Esophagus (tissue), 2 donors: ENCODE data around the gene CHD6. TPM values are rescaled to one million over a fixed set of nuclear protein-coding genes. Genes with fewer than 3 reads are reported as not detected.

Source experiments
- H3K27ac ChIP-seq, 2 donors: one replicate each; pipeline ENCODE4 v1.5.1; 2013; ENCODE audit warnings: low read depth in 2 of 2, mild to moderate bottlenecking in 2 of 2, inconsistent platforms in 1 of 2, low read length in 1 of 2, moderate library complexity in 1 of 2
- H3K27me3 ChIP-seq, 2 donors: one replicate each; pipeline ENCODE4 v1.6.1; 2013; ENCODE audit warnings: low read length in 2 of 2, control low read depth in 1 of 2, mild to moderate bottlenecking in 1 of 2; ENCODE audit not compliant: insufficient read depth in 2 of 2, control insufficient read depth in 1 of 2
- H3K36me3 ChIP-seq, 2 donors: one replicate each; pipeline ENCODE4 v1.6.1; 2013; ENCODE audit warnings: low read length in 1 of 2; ENCODE audit not compliant: control insufficient read depth in 2 of 2, insufficient read depth in 2 of 2
- H3K4me1 ChIP-seq, 2 donors: one replicate each; pipeline ENCODE4 v1.6.1; 2013; ENCODE audit warnings: low read length in 1 of 2; ENCODE audit not compliant: control insufficient read depth in 2 of 2, insufficient read depth in 2 of 2
- H3K4me3 ChIP-seq, 2 donors: one replicate each; pipeline ENCODE4 v1.5.1; 2013; ENCODE audit warnings: low read length in 2 of 2, mild to moderate bottlenecking in 2 of 2, low read depth in 1 of 2, moderate library complexity in 1 of 2
- H3K9me3 ChIP-seq, 2 donors: one replicate each; pipeline ENCODE4 v1.6.1; 2013; ENCODE audit warnings: mild to moderate bottlenecking in 2 of 2, low read depth in 1 of 2, low read length in 1 of 2, moderate library complexity in 1 of 2; ENCODE audit not compliant: control insufficient read depth in 2 of 2, insufficient read depth in 1 of 2
- WGBS, 2 donors: extraction: QIAGEN DNeasy Blood & Tissue Kit; methylation state at CpG; one replicate each; pipeline ENCODE4 v1.1.7; 2013; 5-methylcytosine and 5-hydroxymethylcytosine counted together
- polyA plus RNA-seq, 2 donors: library from polyadenylated mRNA; stranded (reverse); fragments of 200-250 nt; gene quantifications; one replicate each; pipeline ENCODE4 v1.2.3, GENCODE V29; 2013
- donor health status: healthy with polysubstance abuse.
- donor health status: Bipolar disorder and iron deficiency.

Gene CHD6
- polyA plus RNA-seq, 2 donors: 4.4 to 9.2 TPM

- whole genome bisulfite sequencing, 2 donors: 90 to 91% methylated on average over 22 of the region's 22 CpGs
- Histone ChIP-seq H3K4me1 (peaks cover 3 to 7% of the 10 kb centered on the region in 2 donors), H3K36me3 (peaks cover 0 to 30% of the 10 kb centered on the region in 2 donors), H3K4me3 (no peak overlapping the region), H3K27ac (no peak overlapping the region), H3K27me3 (peaks cover 0 to 3% of the 10 kb centered on the region in 2 donors), H3K9me3 (peaks cover 0 to 2% of the 10 kb centered on the region in 2 donors)
Measured at GRCh38 chr20:41360831-41361756, 257.1 kb downstream of the CHD6 start.

- Histone ChIP-seq H3K27ac (no peak overlapping the region), H3K4me3 (no peak overlapping the region), H3K9me3 (peaks cover 0 to 2% of the 10 kb centered on the region in 2 donors), H3K36me3 (peaks cover 0 to 42% of the 10 kb centered on the region in 2 donors), H3K4me1 (no peaks in the 10 kb centered on the region), H3K27me3 (no peaks in the 10 kb centered on the region)
- 56 to 69% methylated on average over 9 of the region's 9 CpGs for WGBS, 2 donors
Measured at GRCh38 chr20:41359541-41360011, 258.6 kb downstream of the CHD6 start.

- no peaks in the 10 kb centered on the region for H3K4me1 ChIP-seq
- WGBS, 2 donors: 72 to 92% methylated on average over 7 of the region's 7 CpGs
- H3K27ac ChIP-seq: no peak overlapping the region
- H3K36me3 ChIP-seq: peaks cover 0 to 46% of the 10 kb centered on the region in 2 donors
- H3K9me3 ChIP-seq: no peaks in the 10 kb centered on the region
- H3K27me3 ChIP-seq: no peaks in the 10 kb centered on the region
- H3K4me3 ChIP-seq: no peak overlapping the region
Measured at GRCh38 chr20:41358717-41359116, 259.5 kb downstream of the CHD6 start.

- no peak overlapping the region for H3K4me3 ChIP-seq
- no peak overlapping the region for H3K27ac ChIP-seq
- H3K9me3 ChIP-seq: no peaks in the 10 kb centered on the region
- 87 to 91% methylated on average over 9 of the region's 9 CpGs for WGBS, 2 donors
- H3K27me3 ChIP-seq: no peaks in the 10 kb centered on the region
- no peaks in the 10 kb centered on the region for H3K4me1 ChIP-seq
- H3K36me3 ChIP-seq: peaks cover 0 to 48% of the 10 kb centered on the region in 2 donors
Measured at GRCh38 chr20:41358230-41358629, 259.9 kb downstream of the CHD6 start.

GRCh38 chr20:41357424-41358163 is 260.6 kb downstream of the CHD6 start:
- H3K36me3 ChIP-seq: peaks cover 0 to 54% of the 10 kb centered on the region in 2 donors
- H3K4me1 ChIP-seq: no peaks in the 10 kb centered on the region
- no peak overlapping the region for H3K27ac ChIP-seq
- no peak overlapping the region for H3K4me3 ChIP-seq
- 83 to 85% methylated on average over 11 of the region's 11 CpGs for WGBS, 2 donors
- no peaks in the 10 kb centered on the region for H3K27me3 ChIP-seq
- no peaks in the 10 kb centered on the region for H3K9me3 ChIP-seq

- no peak overlapping the region for H3K27ac ChIP-seq
- no peaks in the 10 kb centered on the region for H3K9me3 ChIP-seq
- no peak overlapping the region for H3K4me3 ChIP-seq
- WGBS, 2 donors: 82 to 89% methylated on average over 13 of the region's 13 CpGs
- no peaks in the 10 kb centered on the region for H3K4me1 ChIP-seq
- peaks cover 0 to 59% of the 10 kb centered on the region in 2 donors for H3K36me3 ChIP-seq
- no peaks in the 10 kb centered on the region for H3K27me3 ChIP-seq
Measured at GRCh38 chr20:41356951-41357350, 261.2 kb downstream of the CHD6 start.

- no peaks in the 10 kb centered on the region for H3K4me1 ChIP-seq
- H3K27me3 ChIP-seq: no peaks in the 10 kb centered on the region
- H3K27ac ChIP-seq: no peak overlapping the region
- H3K36me3 ChIP-seq: peaks cover 0 to 60% of the 10 kb centered on the region in 2 donors
- 91 to 95% methylated on average over 7 of the region's 7 CpGs for WGBS, 2 donors
- H3K4me3 ChIP-seq: no peak overlapping the region
- H3K9me3 ChIP-seq: no peaks in the 10 kb centered on the region
Measured at GRCh38 chr20:41355598-41356203, 262.5 kb downstream of the CHD6 start.

- no peak overlapping the region for H3K27ac ChIP-seq
- H3K9me3 ChIP-seq: no peaks in the 10 kb centered on the region
- 97% methylated on average over 3 of the region's 3 CpGs for whole genome bisulfite sequencing, 2 donors
- no peak overlapping the region for H3K4me3 ChIP-seq
- H3K4me1 ChIP-seq: no peaks in the 10 kb centered on the region
- H3K36me3 ChIP-seq: peaks cover 0 to 64% of the 10 kb centered on the region in 2 donors
- H3K27me3 ChIP-seq: no peaks in the 10 kb centered on the region
Measured at GRCh38 chr20:41355192-41355591, 263.0 kb downstream of the CHD6 start.

GRCh38 chr20:41353530-41353929 is 264.6 kb downstream of the CHD6 start:
- no peaks in the 10 kb centered on the region for H3K27me3 ChIP-seq
- no peak overlapping the region for H3K4me3 ChIP-seq
- H3K4me1 ChIP-seq: no peaks in the 10 kb centered on the region
- no peak overlapping the region for H3K27ac ChIP-seq
- no peaks in the 10 kb centered on the region for H3K9me3 ChIP-seq
- H3K36me3 ChIP-seq: peaks cover 4 to 64% of the 10 kb centered on the region in 2 donors
